Germinal center (tissue), 1 donor: ENCODE results near the gene POLR2E.

ENCODE experiments used
- DNase-seq: peaks from one replicate; pipeline ENCODE4 v3.0.0; 2012; ENCODE audit warnings: mixed read lengths, low spot score

Gene POLR2E

DNA sequence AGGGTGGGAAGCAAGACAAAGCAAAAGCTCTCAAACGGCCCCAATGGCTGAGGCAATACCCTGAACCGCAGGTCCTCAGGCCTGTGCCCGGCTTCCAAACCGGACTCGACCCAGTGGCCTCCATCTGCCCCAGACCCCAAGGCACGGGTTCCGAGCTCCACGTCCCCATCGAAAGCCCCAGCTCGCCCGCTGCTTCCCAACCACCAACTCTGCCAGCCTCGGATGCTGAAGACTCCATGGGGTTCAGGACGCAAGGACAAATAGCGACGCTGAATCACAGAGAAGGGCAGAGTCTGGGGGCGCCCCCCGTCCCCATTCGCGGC, 559 bp downstream of the POLR2E start:
- no peak for DNase-seq

GRCh38 chr19:1093811-1094553, 1.2 kb downstream of the POLR2E start:
- no peak for DNase-seq

GRCh38 chr19:1093330-1093729, 1.8 kb downstream of the POLR2E start:
- DNase-seq: no peak

GRCh38 chr19:1091544-1092175, 3.5 kb downstream of the POLR2E start:
- DNase-seq: no peak

DNA sequence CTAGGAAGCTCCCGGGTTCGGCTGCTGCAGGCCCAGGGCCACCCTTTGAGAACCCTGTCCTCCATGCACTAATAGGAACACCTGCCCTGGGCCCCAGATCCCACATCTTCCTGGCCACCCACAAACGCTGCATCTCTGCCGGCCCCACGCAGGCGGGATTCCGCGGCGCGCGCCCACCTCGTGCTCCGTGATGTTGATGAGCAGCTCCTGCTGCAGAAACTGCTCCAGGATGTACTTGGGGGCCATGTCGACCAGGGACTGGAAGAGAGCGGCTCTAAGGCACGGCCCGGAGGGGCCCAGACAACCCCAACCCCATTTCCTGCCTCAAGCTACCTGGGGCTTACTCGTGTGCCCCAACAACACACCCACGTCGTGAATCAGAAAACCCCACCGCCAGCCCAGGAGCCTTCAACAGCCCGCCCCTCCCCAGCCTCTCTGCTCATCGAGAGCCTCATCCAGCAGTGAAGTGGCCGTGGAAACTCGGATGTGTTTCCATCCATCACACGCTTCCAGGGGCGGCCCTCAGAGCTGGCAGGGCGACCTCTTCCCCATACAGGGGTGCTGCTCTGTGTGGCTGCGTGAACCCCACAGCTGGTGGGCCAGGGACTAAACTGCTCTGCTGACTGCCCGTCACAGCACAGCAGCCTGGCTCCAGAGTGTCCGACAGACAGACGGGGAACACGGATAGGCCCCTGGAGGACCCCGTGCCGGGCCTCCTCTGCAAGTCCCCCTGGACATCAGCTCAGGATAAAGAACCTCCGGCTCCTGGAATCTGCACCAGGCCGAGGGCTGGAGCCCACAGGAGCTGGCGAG, 4.2 kb downstream of the POLR2E start:
- no peak for DNase-seq

DNA sequence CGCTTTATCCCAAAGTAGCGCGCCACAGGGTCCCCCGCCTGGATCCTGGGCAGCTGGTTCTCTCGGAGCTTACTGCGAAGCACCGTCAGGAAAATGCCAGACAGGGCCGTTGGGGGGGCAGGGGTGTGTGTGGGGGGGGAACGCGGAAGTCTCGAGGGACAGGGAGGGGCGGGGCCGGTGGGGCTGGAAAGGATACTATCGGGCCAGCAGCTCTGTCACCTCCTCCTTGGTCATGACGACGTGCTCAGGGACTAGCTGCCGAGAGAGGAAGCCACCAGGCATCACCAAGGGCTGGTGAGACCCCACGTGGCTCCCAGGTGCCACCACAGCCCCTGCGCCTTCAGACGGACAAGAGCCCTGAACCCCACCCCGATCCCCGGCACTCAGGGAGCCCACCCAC, 5.3 kb downstream of the POLR2E start:
- DNase-seq: no peak

DNA sequence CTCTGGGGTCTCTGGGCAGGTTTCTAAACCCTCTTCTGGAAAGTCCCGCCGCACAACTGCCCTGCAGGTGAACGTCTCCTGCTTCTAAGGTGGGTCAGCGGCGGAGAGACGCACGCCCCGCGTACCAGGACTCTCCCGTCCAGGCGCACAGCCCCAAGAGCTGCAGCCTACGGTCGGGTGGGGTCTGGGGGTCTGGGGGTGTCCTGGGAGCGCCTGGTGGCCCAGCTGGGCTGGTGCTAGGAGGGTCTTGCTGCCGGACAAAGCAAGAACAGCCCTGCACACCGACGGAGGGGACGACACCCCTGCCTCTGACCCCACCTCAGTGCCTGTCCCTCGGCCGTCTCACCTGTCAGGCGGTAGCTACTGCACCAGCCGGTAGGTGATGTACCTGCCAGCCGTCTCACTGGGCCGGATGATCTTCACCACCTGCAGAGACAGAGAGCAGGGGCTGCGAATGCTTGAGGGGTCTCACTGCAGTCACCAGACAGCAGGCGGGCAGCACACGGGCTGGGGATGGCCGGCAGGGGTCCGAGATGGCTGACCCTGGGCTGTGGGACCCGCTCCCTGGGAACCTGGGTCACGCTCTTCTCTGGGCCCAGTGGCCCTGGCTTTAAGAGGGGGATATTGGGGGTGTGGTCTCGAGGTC, 5.9 kb downstream of the POLR2E start:
- no peak for DNase-seq

DNA sequence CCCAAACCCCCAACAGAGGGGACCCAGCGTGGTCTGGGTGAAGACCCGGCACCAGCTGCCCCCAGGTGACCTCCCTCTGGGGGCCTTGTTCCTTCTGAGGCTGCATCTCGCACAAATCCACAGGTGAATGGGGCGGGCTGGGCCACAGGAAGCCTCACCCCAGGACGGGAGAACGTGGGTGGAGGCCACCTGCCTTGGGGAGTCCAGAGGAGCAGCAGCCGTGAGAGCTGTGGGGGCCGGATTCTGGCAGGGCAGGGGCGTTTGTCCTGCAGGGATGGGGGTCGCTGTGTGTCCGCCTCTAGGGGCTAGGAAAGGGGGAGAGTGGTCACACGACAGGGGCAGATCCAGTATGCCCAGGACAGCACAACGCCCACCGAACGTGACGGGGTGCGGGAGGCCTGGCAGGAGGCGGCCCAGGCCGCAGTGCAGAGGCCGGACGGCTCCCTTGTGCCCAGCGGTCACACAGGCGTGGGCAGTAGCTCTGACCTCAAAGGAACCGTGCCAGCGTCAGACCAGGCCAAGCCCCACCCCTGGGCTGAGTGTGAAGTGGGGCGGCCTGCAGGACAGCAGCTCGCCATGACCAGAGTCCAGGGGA, 6.7 kb downstream of the POLR2E start:
- DNase-seq: no peak

- peak; percentile 61 for DNase-seq
Observed at GRCh38 chr19:1087813-1088415, 7.3 kb downstream of the POLR2E start.

DNA sequence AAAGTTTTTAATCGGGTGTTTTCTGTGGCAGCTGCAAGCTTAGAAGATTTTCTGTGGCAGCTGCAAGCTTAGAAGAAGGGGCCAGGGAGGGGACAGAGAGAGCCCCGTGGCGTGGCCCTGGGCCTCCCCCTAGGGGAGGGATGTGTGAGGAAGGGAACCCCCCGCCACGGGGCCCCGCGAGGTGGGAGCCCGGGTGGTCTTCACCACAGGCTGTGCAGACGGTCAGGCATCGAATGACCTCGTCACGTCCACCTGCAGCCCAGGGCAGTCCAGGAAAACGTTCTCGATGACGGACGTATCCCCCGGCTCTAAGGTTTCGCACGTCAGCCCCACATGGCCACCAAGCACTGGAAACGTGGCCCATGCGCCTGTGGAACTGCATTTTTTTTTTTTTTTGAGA, 8.6 kb downstream of the POLR2E start:
- no peak for DNase-seq

GRCh38 chr19:1085676-1086442, 9.3 kb downstream of the POLR2E start:
- DNase-seq: no peak

- DNase-seq: no peak
Observed at GRCh38 chr19:1085053-1085658, 10.0 kb downstream of the POLR2E start.

DNA sequence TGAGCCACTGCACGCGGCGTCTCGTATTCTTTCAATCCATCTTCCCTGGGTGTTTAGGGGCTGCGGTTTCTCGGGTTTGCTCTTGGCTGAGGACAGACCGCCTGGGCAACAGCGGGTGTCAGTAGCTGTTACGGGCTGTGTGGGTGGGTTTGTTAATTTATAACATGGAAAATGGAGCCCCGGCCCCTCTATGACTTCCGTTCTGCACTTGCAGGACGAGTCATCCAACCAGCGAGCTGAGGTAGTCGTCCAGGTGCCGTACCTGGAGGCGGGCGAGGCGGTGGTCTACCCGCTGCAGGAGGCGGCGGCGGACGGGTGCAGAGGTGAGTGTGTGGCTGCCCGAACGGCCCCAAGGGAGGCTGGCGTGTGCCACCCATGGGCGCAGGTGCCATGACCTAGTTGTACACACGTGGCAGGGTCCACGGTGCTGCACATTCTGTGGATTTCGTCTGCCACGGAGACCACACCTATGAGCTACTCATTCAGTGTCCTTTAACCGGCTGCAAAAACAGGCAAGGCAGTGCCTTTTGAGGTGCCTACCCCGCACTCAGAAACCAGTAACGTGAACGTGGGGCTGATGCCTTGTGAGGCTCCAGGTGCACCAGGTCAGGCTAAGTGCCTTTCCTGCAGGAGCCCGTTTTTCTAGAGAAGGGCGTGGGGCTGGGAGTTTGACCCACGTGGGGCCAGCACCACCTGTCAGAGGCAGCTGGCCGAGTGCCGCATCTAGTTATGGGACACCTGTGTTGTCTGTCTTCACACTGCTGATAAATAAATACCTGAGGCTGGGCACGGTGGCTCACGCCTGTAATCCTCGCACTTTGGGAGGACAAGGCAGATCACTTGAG, 10.9 kb downstream of the POLR2E start:
- DNase-seq: no peak

DNA sequence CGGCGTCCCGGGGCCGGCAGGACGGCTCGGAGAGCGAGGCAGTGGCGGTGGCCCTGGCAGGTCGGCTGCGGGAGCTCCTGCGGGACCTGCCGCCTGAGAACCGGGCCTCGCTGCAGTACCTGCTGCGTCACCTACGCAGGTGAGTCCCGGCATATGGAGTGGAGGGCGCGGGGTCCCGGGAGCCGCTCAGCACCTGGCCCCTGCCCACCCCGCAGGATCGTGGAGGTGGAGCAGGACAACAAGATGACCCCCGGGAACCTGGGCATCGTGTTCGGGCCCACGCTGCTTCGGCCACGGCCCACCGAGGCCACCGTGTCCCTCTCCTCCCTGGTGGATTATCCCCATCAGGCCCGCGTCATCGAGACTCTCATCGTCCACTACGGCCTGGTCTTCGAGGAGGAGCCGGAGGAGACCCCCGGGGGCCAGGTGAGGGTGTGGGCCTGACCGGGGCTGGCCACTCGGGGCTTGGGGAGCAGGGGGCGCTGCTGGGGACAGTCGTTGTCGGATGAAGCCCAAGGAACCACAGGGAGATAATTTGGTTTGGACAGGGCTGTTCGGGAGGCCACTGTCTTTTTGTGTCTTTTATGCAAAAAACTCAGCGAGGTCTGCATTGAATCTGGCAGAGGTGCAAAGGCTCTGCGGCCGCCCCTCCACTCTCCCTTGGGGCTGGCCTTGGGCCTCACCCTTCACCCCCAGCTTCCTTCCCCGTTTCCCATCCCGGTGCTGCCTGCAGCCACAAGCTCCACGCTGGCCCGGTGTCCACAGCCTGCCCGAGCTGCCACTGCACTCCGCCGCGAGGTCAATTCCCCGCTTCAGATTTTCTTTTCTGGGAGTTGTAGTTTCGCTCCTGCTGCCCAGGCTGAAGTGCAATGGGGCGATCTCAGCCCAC, 12.0 kb downstream of the POLR2E start:
- no peak for DNase-seq

- peak; percentile 88 for DNase-seq
Observed at GRCh38 chr19:1082165-1082927, 12.8 kb downstream of the POLR2E start.

- no peak for DNase-seq
Observed at GRCh38 chr19:1081301-1082164, 13.6 kb downstream of the POLR2E start.
